NCI-H1694 treated with DMSO at 0.1 percent for 48 hours (cell line): ENCODE results near the gene SPSB1.

ENCODE experiments used
- DNase-seq: peaks from one replicate; lab custom pipeline; 2025; lab: John Stamatoyannopoulos, UW

SPSB1 gene

GRCh38 chr1:9260059-9260766 is 32.5 kb upstream of the SPSB1 start:
- DNase-seq: no peak

- no peak for DNase-seq
These were observed 31.2 kb upstream of the SPSB1 start for GRCh38 chr1:9261496-9261895.

- DNase-seq: no peak
These were observed 30.4 kb upstream of the SPSB1 start for GRCh38 chr1:9262096-9262986.

GRCh38 chr1:9263276-9263855 is 29.3 kb upstream of the SPSB1 start:
- no peak for DNase-seq

- no peak for DNase-seq
These were observed 28.5 kb upstream of the SPSB1 start for GRCh38 chr1:9263984-9264872.

- DNase-seq: no peak
These were observed 27.7 kb upstream of the SPSB1 start for GRCh38 chr1:9265037-9265436.

GRCh38 chr1:9265968-9266367 is 26.7 kb upstream of the SPSB1 start:
- no peak for DNase-seq

GRCh38 chr1:9267352-9267686 is 25.4 kb upstream of the SPSB1 start:
- DNase-seq: no peak

GRCh38 chr1:9267827-9268581 is 24.7 kb upstream of the SPSB1 start:
- DNase-seq: no peak

GRCh38 chr1:9269078-9269501 is 23.6 kb upstream of the SPSB1 start:
- no peak for DNase-seq

GRCh38 chr1:9269721-9270120 is 23.0 kb upstream of the SPSB1 start:
- no peak for DNase-seq

- no peak for DNase-seq
These were observed 22.3 kb upstream of the SPSB1 start for GRCh38 chr1:9270290-9270883.

GRCh38 chr1:9271283-9271682 is 21.4 kb upstream of the SPSB1 start:
- DNase-seq: no peak

- no peak for DNase-seq
These were observed 20.7 kb upstream of the SPSB1 start for GRCh38 chr1:9271861-9272595.

- no peak for DNase-seq
These were observed 19.5 kb upstream of the SPSB1 start for GRCh38 chr1:9273177-9273576.

GRCh38 chr1:9275161-9275560 is 17.5 kb upstream of the SPSB1 start:
- DNase-seq: no peak

- DNase-seq: peak; percentile 4
These were observed 17.1 kb upstream of the SPSB1 start for GRCh38 chr1:9275567-9276034.

- no peak for DNase-seq
These were observed 14.6 kb upstream of the SPSB1 start for GRCh38 chr1:9278116-9278515.

- DNase-seq: no peak
These were observed 14.0 kb upstream of the SPSB1 start for GRCh38 chr1:9278585-9279153.
